Left ventricle myocardium inferior (tissue), 1 donor: ENCODE results near the gene TENM3. TPM values are rescaled to one million over a fixed set of nuclear protein-coding genes. Genes with fewer than 3 reads are reported as not detected.

Experiments
- DNase-seq: peaks from one replicate; pipeline ENCODE4 v3.0.0-alpha.2; 2020
- H3K27ac ChIP-seq: fragments of 200-600 bp; replicated peaks from 2 replicates; pipeline ENCODE4 v1.8.0; 2021
- H3K27me3 ChIP-seq: fragments of 200-600 bp; 2 replicates; pipeline ENCODE4 v1.8.0; 2021; ENCODE audit warnings: low read depth
- H3K36me3 ChIP-seq: fragments of 200-600 bp; 2 replicates; pipeline ENCODE4 v1.8.0; 2021
- H3K4me1 ChIP-seq: fragments of 200-600 bp; 2 replicates; pipeline ENCODE4 v1.8.0; 2021
- H3K4me3 ChIP-seq: fragments of 200-600 bp; 2 replicates; pipeline ENCODE4 v1.8.0; 2021; ENCODE audit warnings: mild to moderate bottlenecking, moderate library complexity
- H3K9me3 ChIP-seq: fragments of 200-600 bp; replicated peaks from 2 replicates; pipeline ENCODE4 v1.8.0; 2021
- CTCF ChIP-seq: fragments of 200-600 bp; IDR thresholded peaks from 2 replicates; pipeline ENCODE4 v1.8.0; 2021; ENCODE audit warnings: antibody characterized with exemption, mild to moderate bottlenecking, borderline replicate concordance
- intact Hi-C: fragments of 100-400 bp; cut with micrococcal nuclease; formaldehyde crosslinking; loops from one replicate; pipeline ENCODE4 v1.11.0; 2022
- total RNA-seq: library from RNA; stranded (reverse); fragmentation: NEBNext Ultra II Directional; extraction: Animal tissue kit (Norgen Biotek cat#: 25700); gene quantifications from one replicate; pipeline ENCODE4 v1.2.1, GENCODE V29; 2021
- donor health status: DM: no; HTN: yes; CAD: no; lungs with severe emphysema.

The TENM3 gene
- total RNA-seq, 1 donor from 2014 or later, result 1.5 TPM

- H3K27me3 ChIP-seq, result no peaks in the 10 kb centered on the region
- no peak overlapping the region for H3K27ac ChIP-seq
- no peaks in the 10 kb centered on the region for H3K4me1 ChIP-seq
- no peaks in the 10 kb centered on the region for H3K36me3 ChIP-seq
- H3K4me3 ChIP-seq, result no peak overlapping the region
- no peak for TF ChIP-seq CTCF
- no peaks in the 10 kb centered on the region for H3K9me3 ChIP-seq
- DNase-seq, result no peak
- intact Hi-C loops, result no loop called here
These were observed 385.3 kb downstream of the TENM3 start for GRCh38 chr4:182628544-182628943.

GRCh38 chr4:182629096-182629495 lies 385.9 kb downstream of the TENM3 start:
- Histone ChIP-seq H3K9me3 (no peaks in the 10 kb centered on the region), H3K4me3 (no peak overlapping the region), H3K27ac (no peak overlapping the region), H3K27me3 (no peaks in the 10 kb centered on the region), H3K4me1 (no peaks in the 10 kb centered on the region), H3K36me3 (no peaks in the 10 kb centered on the region)
- intact Hi-C loops, result no loop called here
- no peak for TF ChIP-seq CTCF
- DNase-seq, result no peak

- intact Hi-C loops, result no loop called here
- H3K27ac ChIP-seq, result no peak overlapping the region
These were observed 397.3 kb downstream of the TENM3 start for GRCh38 chr4:182640491-182640890.

GRCh38 chr4:182640932-182641331 lies 397.7 kb downstream of the TENM3 start:
- Histone ChIP-seq H3K9me3 (peaks cover 14% of the 10 kb centered on the region), H3K27me3 (no peaks in the 10 kb centered on the region), H3K36me3 (no peaks in the 10 kb centered on the region), H3K4me1 (peaks cover 20% of the 10 kb centered on the region), H3K4me3 (no peak overlapping the region), H3K27ac (no peak overlapping the region)
- intact Hi-C loops, result no loop called here
- no peak for DNase-seq
- no peak for TF ChIP-seq CTCF

More at GRCh38 chr4:182640491-182640890, 397.3 kb downstream of the TENM3 start:
- no peak overlapping the region for H3K4me3 ChIP-seq
- peaks cover 10% of the 10 kb centered on the region for H3K9me3 ChIP-seq
- H3K4me1 ChIP-seq, result peaks cover 20% of the 10 kb centered on the region
- DNase-seq, result no peak
- no peaks in the 10 kb centered on the region for H3K36me3 ChIP-seq
- no peak for TF ChIP-seq CTCF
- H3K27me3 ChIP-seq, result no peaks in the 10 kb centered on the region

- intact Hi-C loops, result no loop called here
- peaks cover 25% of the 10 kb centered on the region for H3K9me3 ChIP-seq
- H3K27ac ChIP-seq, result no peak overlapping the region
- TF ChIP-seq CTCF, result peak; percentile 13
- no peak for DNase-seq
- no peaks in the 10 kb centered on the region for H3K36me3 ChIP-seq
- peaks cover 20% of the 10 kb centered on the region for H3K4me1 ChIP-seq
- no peaks in the 10 kb centered on the region for H3K27me3 ChIP-seq
- no peak overlapping the region for H3K4me3 ChIP-seq
These were observed 399.6 kb downstream of the TENM3 start for GRCh38 chr4:182642831-182643230.
